CD14-positive monocyte (primary cell): Measurements from ENCODE around the gene PATZ1. TPM values are rescaled to one million over a fixed set of nuclear protein-coding genes. Genes with fewer than 3 reads are reported as not detected.

ENCODE experiments used
- DNase-seq, 3 donors: peaks; one replicate each; pipeline ENCODE4 v3.0.0-alpha.2; 2011 to 2022
- H2AFZ ChIP-seq: 2 replicates; pipeline ENCODE4 v1.6.0; 2012; ENCODE audit warnings: mild to moderate bottlenecking, low read depth, low read length, inconsistent platforms; ENCODE audit not compliant: insufficient read depth, poor library complexity, severe bottlenecking
- H3K27ac ChIP-seq, 2 donors: 1 replicate in 1 of 2; 2 replicates in 1 of 2; pipeline ENCODE4 v1.5.1; 2012 to 2013; ENCODE audit warnings: low read length in 2 of 2, control low read depth in 1 of 2, inconsistent platforms in 1 of 2, low read depth in 1 of 2, mild to moderate bottlenecking in 1 of 2
- H3K27me3 ChIP-seq, 2 donors: one replicate each; pipeline versions ENCODE4 v1.6.0 to v1.6.1; 2011 to 2013; ENCODE audit warnings: low read length in 2 of 2; ENCODE audit not compliant: control insufficient read depth in 2 of 2, insufficient read depth in 2 of 2
- H3K36me3 ChIP-seq, 2 donors: replicated peaks in 1 of 2; 1 replicate in 1 of 2; 2 replicates in 1 of 2; pipeline versions ENCODE4 v1.5.1 to v1.6.1; 2012 to 2013; ENCODE audit warnings: low read length in 2 of 2, control low read depth in 1 of 2, inconsistent platforms in 1 of 2, mild to moderate bottlenecking in 1 of 2; ENCODE audit not compliant: insufficient read depth in 2 of 2, control insufficient read depth in 1 of 2
- H3K4me1 ChIP-seq, 2 donors: 1 replicate in 1 of 2; 2 replicates in 1 of 2; pipeline versions ENCODE4 v1.5.1 to v1.6.1; 2012 to 2013; ENCODE audit warnings: low read length in 2 of 2, control low read depth in 1 of 2, inconsistent platforms in 1 of 2, mild to moderate bottlenecking in 1 of 2, moderate library complexity in 1 of 2; ENCODE audit not compliant: insufficient read depth in 2 of 2, control insufficient read depth in 1 of 2
- H3K4me2 ChIP-seq: replicated peaks from 2 replicates; pipeline ENCODE3; 2012; ENCODE audit warnings: low read length, moderate library complexity, mild to moderate bottlenecking; ENCODE audit not compliant: poor library complexity, severe bottlenecking; ENCODE audit errors: extremely low read depth
- H3K4me3 ChIP-seq, 3 experiments: fragments of 200-600 bp in 1 of 3; sonication (generic) in 1 of 3; replicated peaks in 1 of 3; 1 replicate in 2 of 3; 2 replicates in 1 of 3; pipeline ENCODE4 v1.5.1; 2011 to 2013; ENCODE audit warnings: low read length in 3 of 3, mild to moderate bottlenecking in 3 of 3, control low read depth in 2 of 3, low read depth in 2 of 3, inconsistent platforms in 1 of 3, moderate library complexity in 1 of 3
- H3K79me2 ChIP-seq: 2 replicates; pipeline ENCODE4 v1.6.0; 2012; ENCODE audit warnings: mild to moderate bottlenecking, control low read depth, inconsistent platforms, low read length, moderate library complexity; ENCODE audit not compliant: insufficient read depth
- H3K9ac ChIP-seq: 2 replicates; pipeline ENCODE4 v1.6.0; 2017; ENCODE audit warnings: low read length, mild to moderate bottlenecking; ENCODE audit not compliant: insufficient read depth, poor library complexity, severe bottlenecking
- H3K9me3 ChIP-seq, 2 donors: replicated peaks in 1 of 2; 1 replicate in 1 of 2; 2 replicates in 1 of 2; pipeline versions ENCODE4 v1.5.1 to v1.6.1; 2012 to 2013; ENCODE audit warnings: low read length in 2 of 2, control low read depth in 1 of 2; ENCODE audit not compliant: control insufficient read depth in 1 of 2, insufficient read depth in 1 of 2
- H4K20me1 ChIP-seq: 2 replicates; pipeline ENCODE4 v1.6.0; 2012; ENCODE audit warnings: mild to moderate bottlenecking, low read length, control low read depth, moderate library complexity; ENCODE audit not compliant: insufficient read depth
- H3K27ac Mint-ChIP-seq, 7 donors: one replicate each; pipeline ENCODE4 v1.8.0; 2020; ENCODE audit warnings: mild to moderate bottlenecking in 7 of 7, mixed read lengths in 7 of 7, moderate library complexity in 6 of 7, inconsistent platforms in 2 of 7
- H3K27me3 Mint-ChIP-seq, 3 donors: one replicate each; pipeline ENCODE4 v1.8.0; 2021 to 2022; ENCODE audit warnings: low read depth in 3 of 3, mild to moderate bottlenecking in 3 of 3, mixed read lengths in 3 of 3, moderate library complexity in 3 of 3, inconsistent platforms in 1 of 3
- H3K36me3 Mint-ChIP-seq, 2 donors: one replicate each; pipeline ENCODE4 v1.8.0; 2020; ENCODE audit warnings: mixed read lengths in 2 of 2, inconsistent platforms in 1 of 2, mild to moderate bottlenecking in 1 of 2
- H3K4me1 Mint-ChIP-seq: one replicate; pipeline ENCODE4 v1.8.0; 2020; ENCODE audit warnings: mild to moderate bottlenecking, mixed read lengths
- H3K4me3 Mint-ChIP-seq, 2 donors: one replicate each; pipeline ENCODE4 v1.8.0; 2020; ENCODE audit warnings: mild to moderate bottlenecking in 2 of 2, mixed read lengths in 2 of 2, moderate library complexity in 1 of 2
- H3K9me3 Mint-ChIP-seq, 7 donors: one replicate each; pipeline ENCODE4 v1.8.0; 2020 to 2022; ENCODE audit warnings: mixed read lengths in 7 of 7, mild to moderate bottlenecking in 6 of 7, moderate library complexity in 6 of 7, inconsistent platforms in 2 of 7
- CTCF ChIP-seq: fragments of 200-600 bp; IDR thresholded peaks from one replicate; pipeline ENCODE4 v1.8.0; 2022; ENCODE audit warnings: antibody characterized with exemption, mild to moderate bottlenecking
- WGBS: methylation state at CpG from one replicate; pipeline ENCODE4 v1.1.5; 2013; ENCODE audit warnings: missing lambda C conversion rate; ENCODE audit not compliant: insufficient coverage; 5-methylcytosine and 5-hydroxymethylcytosine counted together
- intact Hi-C, 2 donors: fragments of 100-400 bp; cut with micrococcal nuclease; formaldehyde crosslinking; loops; one replicate each; pipeline versions ENCODE4 v1.15.0 to v1.15.1; 2023
- polyA plus RNA-seq, 3 donors: library from polyadenylated mRNA; depleted of rRNA in 1 of 3; unstranded in 2 of 3; stranded (reverse) in 1 of 3; fragments of 300-500 nt in 2 of 3; fragments of >200 nt in 1 of 3; fragmentation: Illumina TruSeq in 2 of 3; gene quantifications; 1 replicate in 2 of 3; 2 replicates in 1 of 3; pipeline ENCODE4 v1.2.3, GENCODE V29; 2012 to 2021

Gene PATZ1
- polyA plus RNA-seq, 3 donors: 1.8 to 10.7 (median 2.0) TPM

- Histone ChIP-seq H3K4me3 (no peak overlapping the region), H3K9me3 (no peaks in the 10 kb centered on the region), H3K79me2 (no peaks in the 10 kb centered on the region), H3K27me3 (no peaks in the 10 kb centered on the region), H3K4me2 (no peak overlapping the region), H3K36me3 (no peaks in the 10 kb centered on the region), H2AFZ (no peak overlapping the region), H3K4me1 (no peaks in the 10 kb centered on the region), H3K9ac (no peak overlapping the region), H3K27ac (no peak overlapping the region), H4K20me1 (no peaks in the 10 kb centered on the region)
- Mint-ChIP-seq H3K27me3 (peaks cover 0 to 9% (median 0%) of the 10 kb centered on the region in 3 donors), H3K36me3 (no peaks in the 10 kb centered on the region), H3K4me3 (no peak overlapping the region), H3K27ac (no peak overlapping the region), H3K4me1 (peaks cover 3% of the 10 kb centered on the region), H3K9me3 (no peaks in the 10 kb centered on the region)
- no peak for DNase-seq
- TF ChIP-seq CTCF: no peak
- intact Hi-C loops: no loop called here
Observed at GRCh38 chr22:31302006-31302405, 44.1 kb downstream of the PATZ1 start.

GRCh38 chr22:31300896-31301295 lies 45.2 kb downstream of the PATZ1 start:
- H3K27me3 Mint-ChIP-seq: peaks cover 0 to 7% (median 0%) of the 10 kb centered on the region in 3 donors
- Histone ChIP-seq H3K9me3 (no peaks in the 10 kb centered on the region), H4K20me1 (no peaks in the 10 kb centered on the region), H3K4me2 (no peak overlapping the region), H3K27ac (no peak overlapping the region), H3K79me2 (no peaks in the 10 kb centered on the region), H3K4me3 (no peak overlapping the region), H3K36me3 (no peaks in the 10 kb centered on the region), H3K4me1 (peaks cover 10% of the 10 kb centered on the region in 2 donors), H3K9ac (no peak overlapping the region), H3K27me3 (no peaks in the 10 kb centered on the region), H2AFZ (no peak overlapping the region)
- no peak for DNase-seq
- peaks cover 11% of the 10 kb centered on the region for H3K4me1 Mint-ChIP-seq
- H3K9me3 Mint-ChIP-seq: no peaks in the 10 kb centered on the region
- no peaks in the 10 kb centered on the region for H3K36me3 Mint-ChIP-seq
- no peak overlapping the region for H3K27ac Mint-ChIP-seq
- intact Hi-C loops: no loop called here
- no peak overlapping the region for H3K4me3 Mint-ChIP-seq
- no peak for TF ChIP-seq CTCF
- 100% methylated on average over 2 of the region's 3 CpGs for WGBS
